GM12892 (cell line): ENCODE data around the gene TNNT3.

Experiments
- POLR2A ChIP-seq: IDR thresholded peaks from 2 replicates; pipeline ENCODE4 v1.6.1; 2011; ENCODE audit warnings: low read depth, low read length, control low read depth
- POLR2AphosphoS5 ChIP-seq: IDR thresholded peaks from 2 replicates; pipeline ENCODE4 v1.6.1; 2011; ENCODE audit warnings: low read depth, low read length, control low read depth
- TAF1 ChIP-seq: IDR thresholded peaks from 2 replicates; pipeline ENCODE4 v1.6.1; 2011; ENCODE audit warnings: low read depth, mild to moderate bottlenecking, control low read depth, low read length, borderline replicate concordance

- no peak for TF ChIP-seq TAF1
- no peak for TF ChIP-seq POLR2A
- no peak for TF ChIP-seq POLR2AphosphoS5
These were observed 26.9 kb upstream of the TNNT3 start for GRCh38 chr11:1892558-1892957.
